HG03521 (cell line): ENCODE measurements around the gene HOXD1.
A peak's percentile ranks its signal among the peaks of the same experiment; 100 is the strongest.

ENCODE experiments used
- ATAC-seq: cut with Tn5 transposase; IDR thresholded peaks from one replicate; pipeline ENCODE4 v1.9.1; 2021; ENCODE audit warnings: mild to moderate bottlenecking, moderate library complexity; ENCODE audit not compliant: unreplicated experiment

The HOXD1 gene

GRCh38 chr2:176187899-176188773 lies at the start of gene HOXD1:
Gene HOXD1, plus strand, starts transcription at chr2:176188668. Its CDS starts 134 bp downstream, at chr2:176188802.
- ATAC-seq, result no peak

GRCh38 chr2:176138923-176139660 lies 49.4 kb upstream of the HOXD1 start:
- ATAC-seq, result no peak

GRCh38 chr2:176139661-176140512 lies 48.6 kb upstream of the HOXD1 start:
- no peak for ATAC-seq

GRCh38 chr2:176140513-176141317 lies 47.8 kb upstream of the HOXD1 start:
- peak; percentile 92 for ATAC-seq

GRCh38 chr2:176142281-176142680 lies 46.2 kb upstream of the HOXD1 start:
- ATAC-seq, result no peak

GRCh38 chr2:176145085-176145969 lies 43.1 kb upstream of the HOXD1 start:
- ATAC-seq, result no peak

GRCh38 chr2:176146101-176146500 lies 42.4 kb upstream of the HOXD1 start:
- ATAC-seq, result no peak

- ATAC-seq, result no peak
Measured at GRCh38 chr2:176146645-176147044, 41.8 kb upstream of the HOXD1 start.

- ATAC-seq, result no peak
Measured at GRCh38 chr2:176147210-176147799, 41.2 kb upstream of the HOXD1 start.

GRCh38 chr2:176147800-176148496 lies 40.5 kb upstream of the HOXD1 start:
- ATAC-seq, result no peak

GRCh38 chr2:176148751-176149421 lies 39.6 kb upstream of the HOXD1 start:
- ATAC-seq, result no peak

GRCh38 chr2:176149481-176149938 lies 39.0 kb upstream of the HOXD1 start:
- no peak for ATAC-seq

- ATAC-seq, result no peak
Measured at GRCh38 chr2:176149939-176150583, 38.4 kb upstream of the HOXD1 start.

GRCh38 chr2:176150584-176151441 lies 37.7 kb upstream of the HOXD1 start:
- ATAC-seq, result no peak

GRCh38 chr2:176151442-176152287 lies 36.8 kb upstream of the HOXD1 start, which contains the start of gene HOXD4:
Gene HOXD4, plus strand, starts transcription at chr2:176151550. Its CDS starts 84 bp downstream, at chr2:176151634.
- ATAC-seq, result no peak
